MV-4-11 (cell line): ENCODE results near the gene ESYT1.
"Not testable (repeated sequence)": the region's sequence is repeated elsewhere in the genome, so short reads cannot be mapped to it uniquely, and the experiment has no call there.

Source experiments
- DNase-seq: peaks from one replicate; lab custom pipeline; 2025; lab: John Stamatoyannopoulos, UW

Gene ESYT1

DNA sequence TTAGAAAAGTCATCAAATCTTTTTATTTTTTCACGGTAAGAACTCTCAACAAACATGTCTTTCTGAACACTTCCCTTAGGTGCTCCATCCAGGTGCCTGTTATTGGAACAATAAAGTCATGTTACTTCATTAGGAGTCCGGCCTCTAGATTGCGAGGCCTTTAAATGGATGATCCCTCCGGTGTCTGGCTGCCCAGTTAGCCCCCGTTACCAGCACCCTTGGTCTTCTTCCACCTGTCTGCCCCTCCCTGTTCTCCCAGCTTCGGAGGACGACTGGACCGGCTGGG is 24.3 kb upstream of the ESYT1 start:
- DNase-seq = no peak

DNA sequence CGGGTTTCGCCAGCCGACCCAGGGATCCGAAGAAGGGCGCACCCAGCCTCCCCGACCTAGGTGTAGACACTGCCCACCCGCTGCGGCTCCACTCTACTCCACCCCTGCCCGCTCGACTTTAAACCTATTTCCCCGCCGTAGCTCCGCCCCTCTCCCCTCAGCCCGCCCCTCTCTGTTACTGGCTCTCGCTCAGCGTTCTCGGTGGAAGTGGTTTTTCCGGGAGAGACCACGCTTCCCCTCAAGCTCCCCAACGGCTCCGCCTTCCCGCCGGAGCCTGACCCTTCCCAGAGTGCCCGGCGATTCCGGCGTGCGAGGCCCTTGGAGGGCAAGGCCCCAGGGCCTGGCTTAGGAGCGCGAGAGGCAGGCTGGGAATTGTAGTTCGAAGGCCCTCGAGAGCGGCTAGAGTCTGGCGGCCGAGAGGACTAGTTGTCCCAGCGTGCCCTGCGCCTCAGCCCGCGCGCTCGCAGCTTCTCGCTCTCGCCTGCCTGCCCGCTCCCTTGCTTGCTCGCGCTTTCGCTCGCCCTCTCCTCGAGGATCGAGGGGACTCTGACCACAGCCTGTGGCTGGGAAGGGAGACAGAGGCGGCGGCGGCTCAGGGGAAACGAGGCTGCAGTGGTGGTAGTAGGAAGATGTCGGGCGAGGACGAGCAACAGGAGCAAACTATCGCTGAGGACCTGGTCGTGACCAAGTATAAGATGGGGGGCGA is 23.8 kb upstream of the ESYT1 start, which contains the start of gene PA2G4:
Gene PA2G4 (plus strand): TSS at position 451 of the 706 bp plus-strand sequence. CDS start 179 bp downstream, at position 630.
- peak; percentile 99 for DNase-seq

DNA sequence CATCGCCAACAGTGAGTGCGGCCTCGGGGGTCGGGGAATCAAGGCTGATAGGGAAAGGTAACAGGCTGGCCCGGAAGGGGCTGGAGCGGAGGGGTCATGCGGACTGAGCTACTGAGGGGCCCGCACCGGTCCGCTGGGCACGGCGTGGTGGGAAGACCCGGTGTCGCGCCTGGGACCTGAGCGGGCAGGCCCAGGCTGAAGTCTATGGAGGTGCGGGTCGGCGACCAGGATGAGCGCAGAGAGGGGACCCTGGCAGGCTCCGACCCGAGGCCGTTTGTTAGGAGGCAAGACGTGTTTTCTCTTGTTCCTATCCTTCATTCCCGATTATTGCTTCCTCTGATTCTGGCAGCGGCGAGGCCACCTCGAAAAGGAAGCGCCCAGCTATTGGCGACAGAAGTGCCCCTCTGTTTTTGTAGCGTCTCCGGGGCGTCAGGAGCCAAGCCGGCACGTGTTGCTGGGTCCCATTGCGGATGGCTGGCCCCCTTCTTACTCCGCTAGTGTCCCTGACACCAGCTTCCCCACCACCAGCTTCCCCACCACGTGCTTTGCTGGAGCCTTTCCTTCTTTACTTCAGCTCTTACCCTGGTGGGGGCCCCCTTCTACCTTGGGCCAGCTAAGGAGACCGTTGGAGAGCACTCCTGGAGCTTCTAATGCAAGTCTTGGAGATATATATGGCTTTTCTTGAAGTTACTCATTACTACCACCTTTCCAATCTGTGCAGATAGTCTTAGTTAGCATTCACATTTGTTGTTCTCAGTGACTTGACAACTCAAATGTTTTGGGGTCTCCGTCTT is 23.1 kb upstream of the ESYT1 start:
- DNase-seq = peak; percentile 46

DNA sequence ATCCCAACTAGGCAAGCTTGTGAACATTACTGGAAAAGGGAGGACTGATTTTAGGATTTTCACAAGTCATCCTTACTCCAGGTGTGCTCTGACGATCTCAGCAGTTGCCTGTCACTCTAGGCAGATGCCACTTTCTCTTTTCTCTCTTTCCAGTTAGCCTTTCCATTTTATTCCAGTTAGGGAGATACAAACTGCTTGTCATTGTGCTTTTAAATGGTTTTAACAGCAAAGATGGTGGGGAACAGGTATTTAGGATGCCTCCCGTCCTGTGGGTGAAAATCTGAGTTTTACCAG is 22.5 kb upstream of the ESYT1 start:
- no peak for DNase-seq

DNA sequence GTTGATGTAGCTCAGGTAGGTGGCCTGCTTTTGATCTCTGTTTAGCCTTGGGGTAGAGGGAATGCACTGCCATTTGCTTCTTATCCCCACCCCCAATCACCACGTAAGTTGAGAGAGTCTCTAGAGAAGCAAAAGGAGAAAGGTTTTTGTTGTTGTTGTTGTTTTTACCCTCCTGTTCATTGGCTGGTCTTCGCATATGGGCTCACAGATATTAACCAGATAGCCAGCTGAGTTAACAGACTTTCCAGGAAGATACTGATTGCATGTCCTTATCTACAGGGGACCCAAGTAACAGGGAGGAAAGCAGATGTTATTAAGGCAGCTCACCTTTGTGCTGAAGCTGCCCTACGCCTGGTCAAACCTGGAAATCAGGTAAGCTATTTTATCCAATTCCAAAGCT is 20.8 kb upstream of the ESYT1 start:
- DNase-seq = no peak

DNA sequence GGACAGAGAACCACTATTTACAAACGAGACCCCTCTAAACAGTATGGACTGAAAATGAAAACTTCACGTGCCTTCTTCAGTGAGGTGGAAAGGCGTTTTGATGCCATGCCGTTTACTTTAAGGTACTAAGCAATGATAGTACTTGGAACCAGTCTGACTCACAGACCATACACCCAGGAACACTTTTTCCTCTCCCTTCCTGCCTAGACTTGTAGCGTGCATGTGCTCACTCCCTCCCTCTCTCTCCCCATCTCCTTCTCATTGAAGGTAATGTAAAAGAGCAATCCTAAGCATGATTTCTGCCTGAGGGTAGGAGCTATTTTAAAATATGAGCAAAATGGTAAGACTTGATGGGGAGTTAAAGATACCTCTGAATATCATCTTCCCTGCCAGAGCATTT is 17.5 kb upstream of the ESYT1 start:
- DNase-seq = no peak

DNA sequence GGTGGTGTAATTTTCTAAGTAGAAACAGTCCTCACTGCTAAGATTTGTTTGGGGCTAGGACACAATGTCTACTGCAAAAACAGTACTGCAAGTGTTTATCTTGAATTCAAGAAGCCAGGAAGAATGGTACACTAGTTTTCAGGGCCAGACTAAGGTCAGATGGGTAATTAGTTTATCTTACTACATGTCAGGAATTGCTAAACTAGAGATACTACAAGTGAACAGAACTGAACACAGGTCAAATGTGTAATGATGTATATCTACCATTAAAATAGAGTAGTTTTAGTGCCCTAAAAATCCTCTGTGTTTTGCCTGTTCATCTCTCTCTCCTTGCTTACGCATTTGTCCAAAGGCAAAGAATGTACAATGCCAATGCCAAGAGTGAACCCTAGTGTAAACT is 14.0 kb upstream of the ESYT1 start:
- no peak for DNase-seq

DNA sequence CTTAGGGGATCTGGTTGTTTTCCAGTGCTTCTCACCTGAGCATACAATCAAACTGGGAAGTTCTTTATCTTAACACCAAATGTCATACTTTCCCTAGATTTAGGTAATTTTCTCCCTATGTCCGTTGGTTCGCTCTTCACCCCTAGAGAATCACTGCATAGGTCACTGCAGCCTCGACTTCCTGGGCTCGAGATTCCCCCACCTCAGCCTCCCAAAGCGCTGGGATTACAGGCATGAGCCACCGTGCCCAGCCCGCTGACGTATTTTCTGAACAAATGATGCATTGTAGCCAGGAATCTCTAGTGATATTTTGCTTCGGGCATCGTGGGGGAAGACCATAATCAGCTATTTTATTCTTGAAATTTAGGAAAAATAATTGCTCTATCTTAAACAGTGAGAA is 12.7 kb upstream of the ESYT1 start:
- no peak for DNase-seq

DNA sequence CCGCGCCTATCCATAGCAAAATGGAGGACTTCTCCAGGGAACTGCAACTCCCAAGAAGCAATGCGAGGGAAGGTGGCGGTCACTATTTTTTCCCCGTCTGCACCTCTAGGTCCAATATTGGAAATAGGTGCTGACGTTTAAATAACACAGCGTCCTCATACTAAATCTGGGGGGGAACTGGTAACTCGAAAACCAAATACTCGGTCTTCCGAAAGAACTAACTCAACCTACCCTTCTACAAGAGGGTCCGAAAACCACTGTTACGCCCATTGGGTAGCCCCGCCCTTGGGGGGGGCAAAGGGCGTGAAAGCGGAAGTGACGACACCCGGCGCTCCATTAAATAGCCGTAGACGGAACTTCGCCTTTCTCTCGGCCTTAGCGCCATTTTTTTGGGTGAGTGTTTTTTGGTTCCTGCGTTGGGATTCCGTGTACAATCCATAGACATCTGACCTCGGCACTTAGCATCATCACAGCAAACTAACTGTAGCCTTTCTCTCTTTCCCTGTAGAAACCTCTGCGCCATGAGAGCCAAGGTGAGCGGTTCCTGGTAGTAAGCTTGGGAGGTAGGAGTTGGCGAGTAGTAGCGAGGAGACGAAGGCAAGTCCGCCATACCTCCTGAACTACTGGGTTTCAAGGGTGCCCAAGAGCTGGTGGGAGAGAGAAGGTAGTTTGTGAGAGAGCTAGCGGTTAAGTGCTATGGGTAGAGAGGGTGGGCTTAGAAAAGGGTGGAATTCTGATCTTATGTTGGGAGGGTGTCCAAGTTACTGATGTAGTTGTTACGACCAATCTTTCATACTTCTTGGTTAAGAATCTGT is 11.6 kb upstream of the ESYT1 start, which contains the start of gene RPL41:
Gene RPL41 (plus strand): TSS at position 367 of the 815 bp plus-strand sequence.
- peak; percentile 91 for DNase-seq

DNA sequence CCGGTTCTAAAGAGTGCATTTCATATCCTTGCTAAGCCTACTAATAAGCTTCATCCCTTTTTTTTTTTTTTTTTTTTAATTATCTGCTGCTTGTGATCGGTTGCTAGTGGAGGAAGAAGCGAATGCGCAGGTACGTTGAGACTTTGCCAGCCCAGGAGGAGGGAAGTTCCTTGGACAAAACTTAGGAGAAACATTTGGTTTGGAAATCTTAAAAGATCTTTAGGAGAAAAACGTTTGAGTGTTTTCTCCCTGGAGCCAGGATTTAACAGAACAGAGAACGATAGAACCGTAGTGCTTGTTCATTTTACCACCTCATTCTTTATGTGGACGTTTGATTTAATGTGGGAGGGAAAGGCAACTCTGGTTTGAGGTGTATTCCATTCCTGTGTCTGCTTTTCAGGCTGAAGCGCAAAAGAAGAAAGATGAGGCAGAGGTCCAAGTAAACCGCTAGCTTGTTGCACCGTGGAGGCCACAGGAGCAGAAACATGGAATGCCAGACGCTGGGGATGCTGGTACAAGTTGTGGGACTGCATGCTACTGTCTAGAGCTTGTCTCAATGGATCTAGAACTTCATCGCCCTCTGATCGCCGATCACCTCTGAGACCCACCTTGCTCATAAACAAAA is 10.9 kb upstream of the ESYT1 start:
- DNase-seq = not testable (repeated sequence)

DNA sequence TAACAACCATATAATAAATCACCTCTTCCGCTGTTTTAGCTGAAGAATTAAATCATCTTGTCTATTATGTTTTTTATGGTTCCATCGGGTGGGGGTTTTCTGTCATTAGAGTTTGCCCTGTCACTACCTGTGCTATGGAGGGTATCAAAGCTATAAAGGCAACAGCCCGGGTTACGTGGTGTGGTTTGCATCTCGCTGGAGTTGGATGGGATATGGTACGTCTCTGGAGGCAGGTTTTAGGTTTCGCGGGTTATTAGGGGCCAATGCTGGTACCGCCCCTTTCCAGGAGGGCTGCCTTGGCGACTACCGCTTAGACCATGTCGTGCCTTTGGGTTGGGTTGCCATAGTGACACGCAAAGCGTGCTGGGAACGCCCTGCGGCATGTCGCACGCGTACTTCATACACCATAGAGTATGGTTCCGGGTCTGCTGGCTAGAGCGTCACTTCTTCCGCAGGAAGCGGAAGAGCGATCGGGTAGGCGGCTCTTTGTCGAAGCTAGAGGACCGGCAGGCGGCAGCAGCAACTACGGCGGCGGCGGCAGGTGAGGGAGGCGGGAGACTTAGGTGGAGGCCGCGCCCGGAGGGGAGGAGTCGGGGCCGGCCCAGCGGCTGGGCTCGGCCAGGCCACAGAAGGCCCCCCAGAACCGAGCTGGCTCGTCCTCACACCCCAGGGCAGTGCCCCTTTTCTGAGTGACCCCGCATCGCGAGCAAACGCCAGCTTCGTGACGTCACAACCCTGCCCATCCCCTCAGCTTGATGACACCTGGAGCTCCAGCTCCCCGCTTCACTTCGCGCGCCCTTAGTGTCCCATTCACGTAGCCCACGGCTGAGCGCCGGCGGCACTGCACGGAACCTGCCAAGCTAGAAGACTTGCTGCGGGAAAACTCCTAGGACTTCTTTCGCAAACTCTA is 10.0 kb upstream of the ESYT1 start, which contains the start of gene ZC3H10:
Gene ZC3H10 (plus strand): TSS at position 489 of the 910 bp plus-strand sequence. CDS start 2,297 bp downstream, outside the sequence.
- DNase-seq = peak; percentile 99

DNA sequence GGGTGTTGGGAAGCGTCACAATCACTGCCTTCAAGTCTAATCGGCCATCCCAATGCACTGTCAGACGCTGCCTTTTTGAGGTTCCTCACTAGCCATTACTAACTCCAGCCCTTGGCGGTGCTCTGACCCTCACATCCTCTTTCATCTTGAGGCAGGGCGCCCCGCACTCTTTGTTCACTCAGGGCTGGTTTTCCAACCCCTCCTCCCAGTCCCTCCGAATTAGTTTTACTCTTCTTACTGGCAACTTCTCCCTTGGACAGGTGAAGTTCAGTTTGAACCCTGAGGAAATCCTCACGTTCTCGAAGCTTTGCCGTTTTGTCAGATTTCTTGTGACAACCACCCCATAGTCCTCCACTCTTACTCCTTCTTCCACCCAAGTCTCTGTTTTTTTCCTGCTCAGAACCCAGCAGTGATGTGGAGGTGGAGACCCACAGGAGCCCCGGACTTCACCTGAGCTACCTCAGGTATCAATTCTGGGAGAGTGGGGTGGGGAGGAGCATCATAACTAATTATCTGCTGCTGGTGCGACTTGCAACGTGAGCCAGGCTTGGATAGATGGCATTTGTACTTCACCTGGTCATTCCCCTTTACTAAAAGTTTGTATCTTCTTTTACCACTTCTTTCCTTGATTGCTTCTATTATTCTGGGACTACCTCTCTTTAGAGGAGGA is 9.2 kb upstream of the ESYT1 start:
- peak; percentile 65 for DNase-seq

DNA sequence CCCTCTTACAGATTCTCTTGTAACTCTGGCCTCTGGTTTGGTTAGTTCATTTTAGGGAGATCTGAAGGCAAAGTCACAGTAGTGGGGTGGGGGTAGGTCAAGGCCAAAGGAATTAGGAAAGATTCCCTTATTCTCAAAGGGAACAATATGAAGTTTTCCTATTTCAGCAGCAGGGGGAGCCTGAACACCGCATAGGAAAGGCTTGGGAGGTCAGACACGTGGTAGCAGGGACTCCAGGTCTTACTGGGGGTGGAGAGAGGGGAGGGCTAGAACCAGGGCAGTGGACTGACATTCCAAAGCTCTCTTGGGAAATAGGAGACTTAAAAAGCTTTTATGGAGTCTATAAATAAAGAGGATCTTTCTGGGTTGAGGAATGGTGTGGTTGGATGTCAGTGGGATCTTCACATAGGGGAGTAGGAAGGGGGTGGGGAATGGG is 8.7 kb upstream of the ESYT1 start:
- peak; percentile 78 for DNase-seq

DNA sequence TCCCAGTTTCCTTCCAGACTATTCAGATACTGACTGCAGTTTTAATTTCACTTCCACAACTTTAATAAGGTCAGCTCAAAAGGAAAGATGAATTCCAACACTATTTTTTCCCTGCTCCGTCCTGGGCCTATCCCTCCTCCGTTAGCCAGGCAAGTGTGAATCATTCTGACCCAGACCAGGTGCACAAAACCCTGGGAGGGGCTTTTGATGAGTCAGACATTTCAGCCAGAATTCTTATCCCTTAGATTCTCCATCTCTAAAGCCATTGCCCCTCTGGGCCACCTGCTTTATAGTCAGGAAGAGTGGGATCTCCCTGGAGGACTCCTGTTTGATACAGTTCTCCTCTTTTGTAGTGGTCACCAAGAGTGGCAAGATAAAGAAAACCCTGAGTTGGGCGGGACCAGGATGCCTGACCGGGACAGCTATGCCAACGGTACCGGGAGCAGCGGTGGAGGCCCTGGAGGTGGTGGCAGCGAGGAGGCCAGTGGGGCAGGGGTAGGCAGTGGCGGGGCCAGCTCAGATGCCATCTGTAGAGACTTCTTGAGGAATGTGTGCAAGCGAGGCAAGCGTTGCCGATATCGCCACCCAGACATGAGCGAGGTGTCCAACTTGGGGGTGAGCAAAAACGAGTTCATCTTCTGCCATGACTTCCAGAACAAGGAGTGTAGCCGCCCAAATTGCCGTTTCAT is 7.8 kb upstream of the ESYT1 start:
- DNase-seq = no peak

DNA sequence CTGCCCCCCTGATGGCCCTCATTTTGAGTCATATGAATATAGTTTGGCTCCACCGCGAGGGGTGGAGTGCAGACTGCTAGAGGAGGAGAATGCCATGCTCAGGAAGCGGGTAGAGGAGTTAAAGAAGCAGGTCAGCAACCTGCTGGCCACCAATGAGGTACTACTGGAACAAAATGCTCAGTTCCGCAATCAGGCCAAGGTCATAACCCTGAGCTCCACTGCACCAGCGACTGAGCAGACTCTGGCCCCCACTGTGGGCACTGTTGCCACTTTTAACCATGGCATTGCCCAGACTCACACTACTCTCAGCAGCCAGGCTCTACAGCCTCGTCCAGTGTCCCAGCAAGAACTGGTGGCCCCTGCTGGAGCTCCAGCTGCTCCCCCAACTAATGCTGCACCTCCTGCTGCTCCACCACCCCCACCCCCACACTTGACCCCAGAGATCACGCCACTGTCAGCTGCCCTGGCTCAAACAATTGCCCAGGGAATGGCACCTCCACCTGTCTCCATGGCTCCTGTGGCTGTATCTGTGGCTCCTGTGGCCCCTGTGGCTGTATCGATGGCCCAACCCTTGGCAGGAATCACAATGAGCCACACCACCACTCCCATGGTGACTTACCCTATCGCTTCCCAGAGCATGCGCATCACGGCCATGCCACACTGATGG is 6.7 kb upstream of the ESYT1 start:
- DNase-seq = no peak

DNA sequence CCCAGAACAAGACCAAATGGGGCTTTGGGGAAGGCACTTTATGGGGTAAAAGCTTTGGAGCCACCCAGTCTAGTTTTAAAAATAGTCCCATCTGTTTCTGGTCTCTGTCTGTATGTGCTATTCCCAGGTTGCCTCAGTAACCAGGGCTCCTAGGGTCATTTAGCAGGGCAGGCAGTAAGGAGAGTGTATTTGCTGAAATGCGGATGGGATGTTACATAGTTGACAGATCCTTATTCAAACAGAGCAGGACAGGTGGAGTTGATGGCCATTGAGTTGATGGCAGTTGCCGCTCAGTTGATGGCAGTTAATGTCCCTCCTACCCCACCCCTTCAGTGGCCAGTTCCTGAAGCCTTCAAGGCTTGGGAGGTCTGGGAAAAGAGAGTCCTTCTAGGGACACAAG is 5.4 kb upstream of the ESYT1 start:
- DNase-seq = no peak

DNA sequence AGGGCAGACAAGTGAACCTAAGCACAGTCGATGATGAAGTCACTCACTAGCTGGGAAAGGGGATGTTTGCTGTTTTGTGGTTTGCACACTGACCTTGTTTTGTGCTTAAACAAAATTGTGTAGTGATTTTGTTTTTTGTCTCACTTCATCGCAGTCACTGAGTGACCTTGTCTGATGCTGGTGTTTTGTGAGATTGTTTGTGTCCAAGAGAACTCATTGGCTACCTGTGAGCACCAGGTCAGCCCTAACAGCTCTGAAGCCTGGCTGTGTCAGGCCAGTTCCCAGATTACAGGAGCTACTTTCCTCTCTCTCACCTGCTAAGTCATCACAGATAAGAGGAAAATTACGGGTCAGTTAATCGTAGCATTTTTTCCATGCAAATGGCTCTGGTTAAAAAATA is 3.9 kb upstream of the ESYT1 start:
- no peak for DNase-seq

DNA sequence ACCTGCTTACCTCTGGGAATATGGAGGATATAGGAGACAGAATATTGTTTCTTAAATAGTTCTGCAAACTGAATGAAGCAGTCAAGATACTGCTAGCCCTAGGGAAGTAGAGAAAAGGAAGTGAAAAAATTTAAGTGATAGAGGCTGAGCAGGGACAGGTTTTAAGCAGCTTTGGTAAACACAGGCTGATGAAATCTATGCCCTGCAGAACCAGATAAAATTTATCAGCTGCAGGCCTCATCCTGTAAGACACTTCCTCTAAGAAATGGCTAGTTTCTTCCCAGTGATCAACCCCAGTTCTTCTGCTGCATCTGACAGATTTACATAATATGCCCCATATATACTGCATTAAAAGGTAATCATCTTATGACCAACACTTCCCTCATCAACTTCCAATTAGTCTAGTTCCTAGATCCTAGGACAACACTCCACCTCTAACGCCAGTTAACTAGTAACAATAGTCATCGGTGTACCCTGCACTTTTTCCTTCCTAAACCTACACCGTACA is 1.3 kb upstream of the ESYT1 start:
- peak; percentile 92 for DNase-seq

DNA sequence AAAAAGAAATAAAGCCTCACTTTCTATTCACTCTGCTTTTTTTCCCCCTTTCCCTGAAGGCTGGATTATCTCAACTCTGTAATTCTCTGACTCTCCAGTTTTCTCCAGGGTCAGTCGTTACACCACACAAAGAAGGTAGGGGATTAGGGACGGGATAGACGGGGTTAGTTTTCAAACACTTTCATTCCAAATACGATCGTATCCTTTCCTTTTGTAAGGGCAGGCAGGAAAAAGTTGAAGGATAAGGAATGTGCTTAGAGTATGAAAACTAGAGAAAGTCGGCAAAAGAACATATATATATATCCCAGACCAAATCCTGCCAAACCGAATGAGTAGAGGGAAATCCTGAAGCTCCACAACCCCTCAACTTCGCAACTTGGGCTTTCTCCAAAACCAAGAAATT is 581 bp upstream of the ESYT1 start:
- no peak for DNase-seq
